Measurements from ENCODE around the gene PRDX6. TPM values are rescaled to one million over a fixed set of nuclear protein-coding genes. Genes with fewer than 3 reads are reported as not detected.

PRDX6 gene, protein sequence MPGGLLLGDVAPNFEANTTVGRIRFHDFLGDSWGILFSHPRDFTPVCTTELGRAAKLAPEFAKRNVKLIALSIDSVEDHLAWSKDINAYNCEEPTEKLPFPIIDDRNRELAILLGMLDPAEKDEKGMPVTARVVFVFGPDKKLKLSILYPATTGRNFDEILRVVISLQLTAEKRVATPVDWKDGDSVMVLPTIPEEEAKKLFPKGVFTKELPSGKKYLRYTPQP
- total RNA-seq = 272 and 287 TPM in 2 replicates

DNA sequence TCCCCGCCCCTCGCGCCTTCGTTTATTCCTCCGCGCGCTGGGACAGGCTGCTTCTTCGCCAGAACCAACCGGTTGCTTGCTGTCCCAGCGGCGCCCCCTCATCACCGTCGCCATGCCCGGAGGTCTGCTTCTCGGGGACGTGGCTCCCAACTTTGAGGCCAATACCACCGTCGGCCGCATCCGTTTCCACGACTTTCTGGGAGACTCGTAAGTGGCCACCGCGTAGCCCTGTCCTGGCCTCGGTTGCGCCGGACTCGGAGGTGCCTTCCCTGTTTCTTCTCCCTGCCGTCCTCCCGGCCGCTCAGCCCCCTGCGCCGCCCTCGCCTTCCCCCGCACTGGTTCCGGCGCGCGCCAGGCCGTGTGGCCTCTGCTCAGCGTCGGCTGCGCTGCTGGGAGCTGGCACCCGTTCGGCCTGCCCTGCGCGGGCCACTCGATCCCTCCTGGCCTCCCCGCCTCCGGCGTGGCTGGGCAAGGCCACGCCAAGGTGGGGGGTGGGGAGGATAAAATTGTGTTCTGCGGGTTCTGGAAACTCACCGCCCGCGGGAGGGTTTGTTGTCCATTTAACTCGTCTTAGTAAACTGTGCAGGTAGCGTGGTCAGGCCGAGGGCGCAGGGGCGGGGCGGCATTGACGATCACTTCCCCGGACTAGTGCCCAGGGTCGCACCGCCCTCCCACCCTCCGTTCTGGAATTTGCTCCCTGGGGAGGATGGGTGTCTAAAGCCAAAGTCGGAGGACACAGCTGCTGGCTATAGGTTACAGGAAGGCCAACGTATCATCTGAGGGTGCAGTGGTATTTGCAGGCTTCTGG is at the start of gene PRDX6:
PRDX6 (plus strand) TSS at position 50 of the 808 bp plus-strand sequence; CDS start at position 113, 63 bp downstream.

Other genes starting within 250 kb of the PRDX6 start
- gene SLC9C2, start 125.7 kb downstream of the PRDX6 start, total RNA-seq = 0.35 TPM in 1 of 2 replicates, not detected in the other
- gene TEX50, start 158.0 kb downstream of the PRDX6 start, total RNA-seq = not detected in 2 replicates
- gene ANKRD45, start 192.5 kb downstream of the PRDX6 start, total RNA-seq = 0.68 TPM in 1 of 2 replicates, not detected in the other
- gene KLHL20, start 237.6 kb downstream of the PRDX6 start, total RNA-seq = 21.1 and 36.4 TPM in 2 replicates